Measurements from ENCODE around the gene PRRC2B.
"Not testable (repeated sequence)": the region's sequence is repeated elsewhere in the genome, so short reads cannot be mapped to it uniquely, and the experiment has no call there.

The PRRC2B gene

GRCh38 chr9:131349881-131350563 lies 43.9 kb upstream of the PRRC2B start:
- DNase-seq (ENCODE audit: low spot score): peak; percentile 90
- POLR2A ChIA-PET (ENCODE audit: low non-redundant PET): interaction anchor here (0.6 to 1.0 kb wide), 3 partner anchors 23 to 150 kb away, joined by 3 read pairs; no protein-coding TSS in a partner anchor

DNA sequence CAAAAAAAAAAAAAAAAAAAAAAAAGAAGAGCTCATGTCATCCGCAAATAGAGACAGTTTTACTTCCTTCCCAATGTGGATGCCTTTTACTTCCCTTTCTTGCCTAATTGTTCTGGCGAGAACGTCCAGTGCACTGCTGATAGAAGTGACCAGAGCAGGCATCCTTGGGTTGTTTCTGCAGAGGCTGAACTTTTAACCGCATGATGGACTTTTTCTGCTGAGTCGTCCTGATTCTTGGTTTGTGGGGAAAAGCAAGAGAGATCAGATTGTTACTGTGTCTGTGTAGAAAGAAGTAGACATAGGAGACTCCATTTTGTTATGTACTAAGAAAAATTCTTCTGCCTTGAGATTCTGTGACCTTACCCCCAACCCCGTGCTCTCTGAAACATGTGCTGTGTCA lies 37.4 kb upstream of the PRRC2B start:
- DNase-seq (ENCODE audit: low spot score); POLR2A ChIA-PET (ENCODE audit: low non-redundant PET); CTCF ChIA-PET; H3K27ac ChIP-seq: not testable (repeated sequence)

More at GRCh38 chr9:131349881-131350563, 43.9 kb upstream of the PRRC2B start:
- H3K27ac ChIP-seq: no peak overlapping the region
- TF ChIP-seq CTCF (conservative IDR thresholded peaks at IDR 0.05; ENCODE audit: low read depth): peak; percentile 99
- CTCF ChIA-PET: interaction anchor here (0.5 to 3.2 kb wide), 50 partner anchors 11 to 1200 kb away, joined by 3 to 32 read pairs (median 4); partner anchors contain the start of gene RAPGEF1

GRCh38 chr9:131358556-131358955 lies 35.3 kb upstream of the PRRC2B start:
- H3K27ac ChIP-seq: no peak overlapping the region
- CTCF ChIA-PET: interaction anchor here (1.3 kb wide), 1 partner anchor 22 kb away, joined by 4 read pairs; no protein-coding TSS in a partner anchor

DNA sequence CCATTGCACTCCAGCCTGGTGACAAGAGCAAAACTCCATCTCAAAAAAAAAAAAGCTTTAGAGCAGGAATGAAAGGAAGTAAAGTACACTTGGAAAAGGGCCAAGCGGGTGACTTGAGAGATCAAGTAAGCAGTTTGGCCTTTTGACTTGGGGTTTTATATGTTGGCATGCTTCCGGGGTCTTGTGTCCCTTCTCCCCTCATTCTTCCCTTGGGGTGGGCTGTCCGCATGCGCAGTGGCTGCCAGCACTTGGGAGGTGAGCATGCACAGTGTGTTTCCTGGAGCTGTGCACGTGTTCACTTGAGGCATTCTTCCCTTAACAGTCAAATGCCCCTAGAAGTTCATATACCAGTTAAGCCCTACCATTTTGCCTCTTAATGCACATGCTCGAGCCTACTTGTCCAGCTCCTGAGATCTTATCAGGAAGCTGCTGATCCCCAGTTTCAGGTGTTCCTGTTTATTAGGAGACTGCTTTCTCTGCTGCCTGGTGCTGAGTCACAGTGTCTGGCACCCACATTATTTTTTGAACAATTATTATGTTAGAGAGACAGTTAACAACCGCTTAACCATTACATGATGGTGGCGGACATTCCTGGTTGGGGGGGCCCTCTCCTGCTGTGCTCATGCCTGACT lies 32.6 kb upstream of the PRRC2B start:
- ChIA-PET POLR2A (ENCODE audit: low non-redundant PET) (no interaction called here), CTCF (interaction anchor here (0.6 to 1.7 kb wide), 3 partner anchors 12 to 94 kb away, joined by 4 to 6 read pairs (median 4); no protein-coding TSS in a partner anchor)
- peak overlapping the region; percentile 67 for H3K27ac ChIP-seq
- no peak for TF ChIP-seq CTCF (conservative IDR thresholded peaks at IDR 0.05; ENCODE audit: low read depth)
- no peak for DNase-seq (ENCODE audit: low spot score)

More at GRCh38 chr9:131358556-131358955, 35.3 kb upstream of the PRRC2B start:
- no peak for TF ChIP-seq CTCF (conservative IDR thresholded peaks at IDR 0.05; ENCODE audit: low read depth)
- POLR2A ChIA-PET (ENCODE audit: low non-redundant PET): interaction anchor here (0.6 kb wide), 1 partner anchor 32 kb away, joined by 4 read pairs; no protein-coding TSS in a partner anchor
- DNase-seq (ENCODE audit: low spot score): no peak

- no peak for DNase-seq (ENCODE audit: low spot score)
- H3K27ac ChIP-seq: peak overlapping the region; percentile 73; the same call in 1 of the 2 replicates
- ChIA-PET CTCF (no interaction called here), POLR2A (ENCODE audit: low non-redundant PET) (no interaction called here)
- no peak for TF ChIP-seq CTCF (conservative IDR thresholded peaks at IDR 0.05; ENCODE audit: low read depth)
Measured at GRCh38 chr9:131365546-131365945, 28.3 kb upstream of the PRRC2B start.

DNA sequence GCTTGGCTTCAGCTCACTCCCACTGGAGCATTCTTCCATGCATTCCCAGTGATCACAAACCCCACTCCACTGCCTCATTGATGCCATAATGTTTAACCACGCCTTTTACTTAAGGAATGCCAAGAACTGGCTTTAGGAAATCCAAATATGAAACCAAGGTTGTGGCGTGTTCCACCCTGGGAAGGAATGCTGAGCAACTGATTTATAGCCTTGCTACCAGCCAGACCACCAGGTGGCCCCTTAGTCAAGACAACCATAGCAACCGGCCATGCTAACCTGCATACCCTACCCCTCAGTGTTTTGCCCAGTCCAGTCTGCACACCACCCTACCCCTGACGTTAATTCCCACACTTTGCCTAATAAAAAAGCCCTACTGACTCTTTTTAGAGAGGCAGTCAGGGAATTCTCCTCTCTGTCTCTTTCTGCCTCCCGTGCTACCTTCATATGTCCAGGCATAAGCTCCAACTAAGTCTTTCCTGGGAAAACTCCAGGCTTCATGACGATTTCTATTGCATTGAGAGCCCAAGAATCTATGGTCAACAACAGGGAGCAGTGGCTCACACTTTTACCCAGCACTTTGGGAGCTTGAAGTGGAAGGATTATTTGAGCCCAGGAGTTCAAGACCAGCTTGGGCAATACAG lies 27.0 kb upstream of the PRRC2B start:
- CTCF ChIA-PET: interaction anchor here (0.6 to 1.8 kb wide), 5 partner anchors 17 to 313 kb away, joined by 3 to 7 read pairs (median 3); no protein-coding TSS in a partner anchor
- peak; percentile 83 for DNase-seq (ENCODE audit: low spot score)
- TF ChIP-seq CTCF (conservative IDR thresholded peaks at IDR 0.05; ENCODE audit: low read depth): peak; percentile 65
- peak overlapping the region; percentile 73 for H3K27ac ChIP-seq
- POLR2A ChIA-PET (ENCODE audit: low non-redundant PET): no interaction called here
